Measurements from ENCODE around the gene SCN4B. TPM values are rescaled to one million over a fixed set of nuclear protein-coding genes. Genes with fewer than 3 reads are reported as not detected.

SCN4B gene
- total RNA-seq, 1 donor from 2014 or later, result 0.89 TPM

GRCh38 chr11:118129471-118130172 is 23.0 kb downstream of the SCN4B start:
- Histone ChIP-seq H3K27me3 (ENCODE audit: insufficient read depth, low read length) (peaks cover 5% of the 10 kb centered on the region), H3K27ac (ENCODE audit: low read depth, low read length) (no peak overlapping the region), H3K4me1 (ENCODE audit: insufficient read depth, low read length) (no peaks in the 10 kb centered on the region), H3K9me3 (ENCODE audit: insufficient read depth, low read depth, low read length) (no peaks in the 10 kb centered on the region), H3K4me2 (ENCODE audit: low read length) (no peak overlapping the region), H3K36me3 (ENCODE audit: insufficient read depth, low read length) (no peaks in the 10 kb centered on the region), H3K9ac (ENCODE audit: low read length) (no peak overlapping the region), H3K79me2 (ENCODE audit: insufficient read depth, low read length) (no peaks in the 10 kb centered on the region), H4K20me1 (ENCODE audit: insufficient read depth, low read length) (no peaks in the 10 kb centered on the region), H2AFZ (ENCODE audit: low read depth, low read length) (no peak overlapping the region), H3K4me3 (ENCODE audit: insufficient read depth, low read depth, low read length) (no peak overlapping the region)
- TF ChIP-seq, protein P1, sequence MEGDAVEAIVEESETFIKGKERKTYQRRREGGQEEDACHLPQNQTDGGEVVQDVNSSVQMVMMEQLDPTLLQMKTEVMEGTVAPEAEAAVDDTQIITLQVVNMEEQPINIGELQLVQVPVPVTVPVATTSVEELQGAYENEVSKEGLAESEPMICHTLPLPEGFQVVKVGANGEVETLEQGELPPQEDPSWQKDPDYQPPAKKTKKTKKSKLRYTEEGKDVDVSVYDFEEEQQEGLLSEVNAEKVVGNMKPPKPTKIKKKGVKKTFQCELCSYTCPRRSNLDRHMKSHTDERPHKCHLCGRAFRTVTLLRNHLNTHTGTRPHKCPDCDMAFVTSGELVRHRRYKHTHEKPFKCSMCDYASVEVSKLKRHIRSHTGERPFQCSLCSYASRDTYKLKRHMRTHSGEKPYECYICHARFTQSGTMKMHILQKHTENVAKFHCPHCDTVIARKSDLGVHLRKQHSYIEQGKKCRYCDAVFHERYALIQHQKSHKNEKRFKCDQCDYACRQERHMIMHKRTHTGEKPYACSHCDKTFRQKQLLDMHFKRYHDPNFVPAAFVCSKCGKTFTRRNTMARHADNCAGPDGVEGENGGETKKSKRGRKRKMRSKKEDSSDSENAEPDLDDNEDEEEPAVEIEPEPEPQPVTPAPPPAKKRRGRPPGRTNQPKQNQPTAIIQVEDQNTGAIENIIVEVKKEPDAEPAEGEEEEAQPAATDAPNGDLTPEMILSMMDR (IDR thresholded peaks at IDR 0.05; ENCODE audit: insufficient read depth, low read depth, low read length), result no peak
- TF ChIP-seq EZH2 (IDR thresholded peaks at IDR 0.05; ENCODE audit: insufficient read depth, low read length), result no peak
- no peaks in the 10 kb centered on the region for H3K36me3 Mint-ChIP-seq (ENCODE audit: low read depth, unreplicated experiment)
- H3K4me3 Mint-ChIP-seq (ENCODE audit: unreplicated experiment), result no peak overlapping the region
- DNase-seq (ENCODE audit: low read depth) (no peak), FAIRE-seq (no peak)
- H3K27me3 Mint-ChIP-seq (ENCODE audit: low read depth, unreplicated experiment), result peaks cover 49% of the 10 kb centered on the region
- H3K9me3 Mint-ChIP-seq (ENCODE audit: unreplicated experiment), result no peaks in the 10 kb centered on the region
- H3K27ac Mint-ChIP-seq (ENCODE audit: unreplicated experiment), result no peak overlapping the region
- H3K4me1 Mint-ChIP-seq (ENCODE audit: low read depth, unreplicated experiment), result no peaks in the 10 kb centered on the region

GRCh38 chr11:118128721-118129470 is 23.7 kb downstream of the SCN4B start:
- DNase-seq (ENCODE audit: low read depth) (no peak), FAIRE-seq (no peak)
- H3K4me1 ChIP-seq (ENCODE audit: insufficient read depth, low read length), result no peaks in the 10 kb centered on the region
- H3K36me3 ChIP-seq (ENCODE audit: insufficient read depth, low read length), result no peaks in the 10 kb centered on the region
- no peak overlapping the region for H3K4me3 Mint-ChIP-seq (ENCODE audit: unreplicated experiment)
- H3K36me3 Mint-ChIP-seq (ENCODE audit: low read depth, unreplicated experiment), result no peaks in the 10 kb centered on the region
- H3K9ac ChIP-seq (ENCODE audit: low read length), result no peak overlapping the region
- H3K27me3 Mint-ChIP-seq (ENCODE audit: low read depth, unreplicated experiment), result peaks cover 42% of the 10 kb centered on the region
- H3K27ac ChIP-seq (ENCODE audit: low read depth, low read length), result no peak overlapping the region
- H2AFZ ChIP-seq (ENCODE audit: low read depth, low read length), result no peak overlapping the region
- H4K20me1 ChIP-seq (ENCODE audit: insufficient read depth, low read length), result no peaks in the 10 kb centered on the region
- no peak overlapping the region for H3K4me2 ChIP-seq (ENCODE audit: low read length)
- no peaks in the 10 kb centered on the region for H3K9me3 Mint-ChIP-seq (ENCODE audit: unreplicated experiment)
- H3K27me3 ChIP-seq (ENCODE audit: insufficient read depth, low read length), result peaks cover 5% of the 10 kb centered on the region
- H3K9me3 ChIP-seq (ENCODE audit: insufficient read depth, low read depth, low read length), result no peaks in the 10 kb centered on the region
- H3K4me3 ChIP-seq (ENCODE audit: insufficient read depth, low read depth, low read length), result no peak overlapping the region
- H3K4me1 Mint-ChIP-seq (ENCODE audit: low read depth, unreplicated experiment), result no peaks in the 10 kb centered on the region
- H3K27ac Mint-ChIP-seq (ENCODE audit: unreplicated experiment), result no peak overlapping the region
- no peaks in the 10 kb centered on the region for H3K79me2 ChIP-seq (ENCODE audit: insufficient read depth, low read length)
- no peak for TF ChIP-seq EZH2 (IDR thresholded peaks at IDR 0.05; ENCODE audit: insufficient read depth, low read length)
- TF ChIP-seq, protein P1 (IDR thresholded peaks at IDR 0.05; ENCODE audit: insufficient read depth, low read depth, low read length), result no peak

DNA sequence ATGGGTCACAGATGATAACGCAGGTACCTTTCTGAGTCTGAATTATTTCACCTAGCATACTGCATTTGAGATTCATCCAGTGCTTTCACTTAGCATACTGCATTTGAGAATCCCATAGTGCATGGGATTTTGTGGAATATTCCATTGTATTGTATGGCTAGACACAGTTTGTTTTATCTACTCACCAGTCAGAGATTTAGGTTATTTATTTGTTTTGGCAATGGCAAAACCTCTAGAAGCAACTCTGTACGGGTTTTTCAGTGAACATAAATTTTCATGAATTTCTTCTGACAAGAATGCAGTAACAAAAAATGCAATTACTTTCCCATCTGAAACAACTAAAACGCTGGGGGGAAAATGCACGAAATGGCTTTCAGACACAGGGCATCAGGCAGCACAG is 24.3 kb downstream of the SCN4B start:
- Mint-ChIP-seq H3K4me3 (ENCODE audit: unreplicated experiment) (no peak overlapping the region), H3K36me3 (ENCODE audit: low read depth, unreplicated experiment) (no peaks in the 10 kb centered on the region), H3K9me3 (ENCODE audit: unreplicated experiment) (no peaks in the 10 kb centered on the region), H3K27ac (ENCODE audit: unreplicated experiment) (no peak overlapping the region), H3K4me1 (ENCODE audit: low read depth, unreplicated experiment) (no peaks in the 10 kb centered on the region), H3K27me3 (ENCODE audit: low read depth, unreplicated experiment) (peaks cover 38% of the 10 kb centered on the region)
- Histone ChIP-seq H3K4me3 (ENCODE audit: insufficient read depth, low read depth, low read length) (no peak overlapping the region), H3K9me3 (ENCODE audit: insufficient read depth, low read depth, low read length) (no peaks in the 10 kb centered on the region), H3K9ac (ENCODE audit: low read length) (no peak overlapping the region), H3K36me3 (ENCODE audit: insufficient read depth, low read length) (no peaks in the 10 kb centered on the region), H3K79me2 (ENCODE audit: insufficient read depth, low read length) (no peaks in the 10 kb centered on the region), H3K4me1 (ENCODE audit: insufficient read depth, low read length) (no peaks in the 10 kb centered on the region), H2AFZ (ENCODE audit: low read depth, low read length) (no peak overlapping the region), H3K27ac (ENCODE audit: low read depth, low read length) (no peak overlapping the region), H4K20me1 (ENCODE audit: insufficient read depth, low read length) (no peaks in the 10 kb centered on the region), H3K4me2 (ENCODE audit: low read length) (no peak overlapping the region), H3K27me3 (ENCODE audit: insufficient read depth, low read length) (peaks cover 5% of the 10 kb centered on the region)
- FAIRE-seq, result no peak
- no peak for DNase-seq (ENCODE audit: low read depth)
- no peak for TF ChIP-seq EZH2 (IDR thresholded peaks at IDR 0.05; ENCODE audit: insufficient read depth, low read length)
- TF ChIP-seq, protein P1 (IDR thresholded peaks at IDR 0.05; ENCODE audit: insufficient read depth, low read depth, low read length), result no peak
